HCT116 (cell line): ENCODE measurements around the gene PEX11G. TPM values are rescaled to one million over a fixed set of nuclear protein-coding genes. Genes with fewer than 3 reads are reported as not detected.

Experiments
- ATAC-seq: fragments of 200-7000 bp; cut with Tn5 transposase; 2 replicates; pipeline ENCODE4 v1.9.1; 2020; ENCODE audit warnings: mild to moderate bottlenecking, moderate library complexity
- BruUV-seq: library from RNA; stranded (reverse); fragments of 400-500 nt; replicated peaks from 2 replicates; lab custom pipeline; 2021; lab: Mats Ljungman, UMichigan
- CTCF ChIA-PET: fragments of 300-600 bp; sonication (Branson Sonifier 250); formaldehyde crosslinking; loops from one replicate; lab custom pipeline; 2021; ENCODE audit warnings: antibody characterized with exemption; lab: Charles Lee
- POLR2A ChIA-PET: fragments of 300-600, 350-600 bp; sonication (Branson Sonifier 250); formaldehyde crosslinking; loops from one replicate; lab custom pipeline; 2021; ENCODE audit warnings: antibody characterized with exemption; lab: Charles Lee
- RAD21 ChIA-PET, 2 experiments: fragments of 300-600 bp; sonication (Branson Sonifier 250); formaldehyde crosslinking; loops; one replicate each; lab custom pipeline; 2023; ENCODE audit warnings: low total read pairs in 2 of 2; ENCODE audit not compliant: uncharacterized antibody in 2 of 2, unreplicated experiment in 2 of 2, low non-redundant PET in 1 of 2; lab: Charles Lee
- DNase-seq: peaks from one replicate; pipeline ENCODE4 v3.0.0-alpha.2; 2010; ENCODE audit warnings: low read depth, low spot score
- H2AFZ ChIP-seq: fragments of 200-600 bp; shearing (Covaris generic), sonication (generic); 2 replicates; pipeline ENCODE4 v1.6.1; 2017; ENCODE audit warnings: low read depth, mixed run types, mixed read lengths, antibody characterized with exemption, low read length; ENCODE audit not compliant: poor library complexity, severe bottlenecking
- H3K27ac ChIP-seq: 2 replicates; pipeline ENCODE4 v1.5.1; 2012; ENCODE audit warnings: low read depth, low read length
- H3K27me3 ChIP-seq: fragments of 200-600 bp; sonication (generic); 2 replicates; pipeline ENCODE4 v1.6.1; 2016; ENCODE audit warnings: mixed run types, low read length, mixed read lengths; ENCODE audit not compliant: insufficient read depth
- H3K36me3 ChIP-seq, 2 experiments: fragments of 200-500 bp in 1 of 2; fragments of 200-600 bp in 1 of 2; sonication (Bioruptor generic) in 1 of 2; sonication (generic) in 1 of 2; 2 replicates each; pipeline versions ENCODE4 v1.5.1 to v1.6.1; 2014 to 2016; ENCODE audit warnings: low read length in 2 of 2, inconsistent platforms in 1 of 2, mixed read lengths in 1 of 2, mixed run types in 1 of 2; ENCODE audit not compliant: insufficient read depth in 2 of 2, control insufficient read depth in 1 of 2
- H3K4me1 ChIP-seq, 2 experiments: fragments of 200-600 bp in 1 of 2; sonication (generic) in 1 of 2; 2 replicates each; pipeline versions ENCODE4 v1.5.1 to v1.6.1; 2012 to 2017; ENCODE audit warnings: low read length in 2 of 2, inconsistent platforms in 1 of 2, mild to moderate bottlenecking in 1 of 2, mixed read lengths in 1 of 2, mixed run types in 1 of 2, moderate library complexity in 1 of 2; ENCODE audit not compliant: insufficient read depth in 2 of 2, control insufficient read depth in 1 of 2
- H3K4me2 ChIP-seq: fragments of 200-600 bp; sonication (generic); 2 replicates; pipeline ENCODE4 v1.6.1; 2017; ENCODE audit warnings: mixed run types, low read length, mixed read lengths
- H3K4me3 ChIP-seq, 2 experiments: fragments of 200-600 bp in 1 of 2; sonication (generic) in 1 of 2; replicated peaks in 1 of 2; 2 replicates each; pipeline ENCODE4 v1.5.1; 2011 to 2016; ENCODE audit warnings: low read length in 2 of 2, control low read depth in 1 of 2, low read depth in 1 of 2, mild to moderate bottlenecking in 1 of 2, mixed read lengths in 1 of 2, mixed run types in 1 of 2
- H3K79me2 ChIP-seq: fragments of 200-600 bp; sonication (generic); 2 replicates; pipeline ENCODE4 v1.6.1; 2017; ENCODE audit warnings: mild to moderate bottlenecking, mixed run types, low read length, moderate library complexity, mixed read lengths; ENCODE audit not compliant: insufficient read depth
- H3K9ac ChIP-seq: fragments of 200-600 bp; sonication (generic); 2 replicates; pipeline ENCODE4 v1.6.1; 2016; ENCODE audit warnings: low read length, mixed read lengths
- H3K9me2 ChIP-seq: fragments of 200-600 bp; sonication (generic), shearing (Covaris generic); 2 replicates; pipeline ENCODE4 v1.6.1; 2017; ENCODE audit warnings: mixed run types, mild to moderate bottlenecking, moderate library complexity; ENCODE audit not compliant: insufficient read depth
- H3K9me3 ChIP-seq, 2 experiments: fragments of 200-500 bp in 1 of 2; fragments of 200-600 bp in 1 of 2; sonication (Bioruptor generic) in 1 of 2; sonication (generic) in 1 of 2; 2 replicates each; pipeline ENCODE4 v1.6.1; 2014 to 2017; ENCODE audit warnings: low read length in 2 of 2, mixed read lengths in 2 of 2, inconsistent platforms in 1 of 2, low read depth in 1 of 2, mild to moderate bottlenecking in 1 of 2, mixed run types in 1 of 2, moderate library complexity in 1 of 2; ENCODE audit not compliant: control insufficient read depth in 1 of 2, insufficient read depth in 1 of 2
- H4K20me1 ChIP-seq: fragments of 200-600 bp; sonication (generic), shearing (Covaris generic); 2 replicates; pipeline ENCODE4 v1.6.1; 2017; ENCODE audit warnings: mixed run types, mild to moderate bottlenecking, moderate library complexity; ENCODE audit not compliant: insufficient read depth
- ATF3 ChIP-seq: IDR thresholded peaks from 2 replicates; pipeline ENCODE4 v1.6.1; 2012
- EGR1 ChIP-seq: IDR thresholded peaks from 2 replicates; pipeline ENCODE4 v1.6.1; 2012; ENCODE audit warnings: low read depth
- ELF1 ChIP-seq: IDR thresholded peaks from 2 replicates; pipeline ENCODE4 v1.6.1; 2012; ENCODE audit warnings: low read depth, borderline replicate concordance
- POLR2A ChIP-seq: IDR thresholded peaks from 2 replicates; pipeline ENCODE4 v1.7.0; 2011; ENCODE audit warnings: borderline replicate concordance; ENCODE audit not compliant: insufficient read depth, insufficient read length; ENCODE audit errors: extremely low read depth
- RAD21 ChIP-seq: IDR thresholded peaks from 2 replicates; pipeline ENCODE4 v1.6.1; 2012; ENCODE audit warnings: low read depth, mild to moderate bottlenecking
- REST ChIP-seq: IDR thresholded peaks from 2 replicates; pipeline ENCODE4 v1.6.1; 2012; ENCODE audit warnings: low read depth
- SRF ChIP-seq: IDR thresholded peaks from 2 replicates; pipeline ENCODE4 v1.6.1; 2012; ENCODE audit warnings: low read depth
- ZNF274 ChIP-seq: fragments of 200-500 bp; sonication (Bioruptor generic); IDR thresholded peaks from 2 replicates; pipeline ENCODE4 v1.6.1; 2014; ENCODE audit warnings: mild to moderate bottlenecking, low read depth, low read length, inconsistent platforms
- intact Hi-C: fragments of 100-400 bp; cut with micrococcal nuclease; formaldehyde crosslinking; loops from 2 replicates; pipeline ENCODE4 v1.10.0; 2022
- total RNA-seq: library from RNA; stranded (reverse); gene quantifications from one replicate; pipeline ENCODE4 v1.2.1, GENCODE V29; 2021; ENCODE audit not compliant: unreplicated experiment

Gene PEX11G
- total RNA-seq, 1 experiment from 2014 or later = 6.4 TPM

- ChIA-PET RAD21 (no interaction called here), CTCF (no interaction called here), POLR2A (no interaction called here)
- no TSS peak for BruUV-seq
- no peak for DNase-seq
- Histone ChIP-seq H3K4me3 (no peak overlapping the region), H2AFZ (no peak overlapping the region), H3K4me2 (no peak overlapping the region), H3K27me3 (no peaks in the 10 kb centered on the region), H3K27ac (no peak overlapping the region), H3K4me1 (no peaks in the 10 kb centered on the region), H3K9ac (no peak overlapping the region), H3K9me2 (no peaks in the 10 kb centered on the region), H3K79me2 (0 out of 2 replicates have a peak, but pooled peaks cover 2% of the 10 kb centered on the region), H3K36me3 (peaks cover 6 to 17% of the 10 kb centered on the region in 2 experiments; a peak in 3 of 4 replicates), H4K20me1 (no peaks in the 10 kb centered on the region), H3K9me3 (no peaks in the 10 kb centered on the region)
- no peak for ATAC-seq
- no peak for TF ChIP-seq REST
- TF ChIP-seq SRF = no peak
- no peak for TF ChIP-seq ELF1
- TF ChIP-seq ZNF274 = no peak
- no peak for TF ChIP-seq EGR1
- no peak for TF ChIP-seq ATF3
- no peak for TF ChIP-seq POLR2A
- no peak for TF ChIP-seq RAD21
- intact Hi-C loops = no loop called here
Measured at GRCh38 chr19:7440188-7440975, 48.5 kb downstream of the PEX11G start.
